Activated CD8-positive, alpha-beta memory T cell treated with anti-CD3 and anti-CD28 coated beads, Interleukin-2, amount 50 U/mL, for 24 hours (primary cell): ENCODE data around the gene MRPL49.
A peak's percentile ranks its signal among the peaks of the same experiment; 100 is the strongest.

Experiments
- DNase-seq: peaks from one replicate; pipeline ENCODE4 v3.0.0-alpha.2; 2020; ENCODE audit errors: extremely low read depth

The MRPL49 gene

GRCh38 chr11:65121865-65122696 lies at the start of gene MRPL49, which contains the start of gene FAU:
TSS of gene MRPL49 (plus strand) at chr11:65122321. CDS start at chr11:65122347, 26 bp downstream.
TSS of gene FAU (minus strand) at chr11:65122134. CDS start at chr11:65121813, 321 bp downstream.
- DNase-seq, result peak; percentile 96

GRCh38 chr11:65072631-65072966 lies 49.5 kb upstream of the MRPL49 start:
- no peak for DNase-seq

GRCh38 chr11:65077451-65077850 lies 44.7 kb upstream of the MRPL49 start:
- DNase-seq, result no peak

- peak; percentile 35 for DNase-seq
These were observed 44.0 kb upstream of the MRPL49 start for GRCh38 chr11:65078151-65078550.

GRCh38 chr11:65078786-65079342 lies 43.3 kb upstream of the MRPL49 start:
- DNase-seq, result no peak

GRCh38 chr11:65083134-65083833 lies 38.8 kb upstream of the MRPL49 start:
- no peak for DNase-seq

GRCh38 chr11:65083834-65084597 lies 38.1 kb upstream of the MRPL49 start, which contains the start of the genes CDCA5 and ZFPL1:
TSS of gene CDCA5 (minus strand) at chr11:65084040. CDS start at chr11:65083978, 62 bp downstream.
TSS of gene ZFPL1 (plus strand) at chr11:65084222. CDS start at chr11:65084699, 477 bp downstream.
- DNase-seq, result peak; percentile 93

GRCh38 chr11:65084598-65085375 lies 37.3 kb upstream of the MRPL49 start:
- DNase-seq, result no peak

GRCh38 chr11:65085446-65085845 lies 36.7 kb upstream of the MRPL49 start:
- DNase-seq, result no peak

GRCh38 chr11:65086809-65087208 lies 35.3 kb upstream of the MRPL49 start:
- no peak for DNase-seq

GRCh38 chr11:65087216-65087615 lies 34.9 kb upstream of the MRPL49 start:
- DNase-seq, result no peak

GRCh38 chr11:65087827-65088226 lies 34.3 kb upstream of the MRPL49 start:
- DNase-seq, result no peak

- no peak for DNase-seq
These were observed 32.5 kb upstream of the MRPL49 start for GRCh38 chr11:65089621-65090020.

- no peak for DNase-seq
These were observed 31.5 kb upstream of the MRPL49 start for GRCh38 chr11:65090628-65091027.

GRCh38 chr11:65095427-65095826 lies 26.7 kb upstream of the MRPL49 start:
- DNase-seq, result no peak

- DNase-seq, result peak; percentile 65
These were observed 25.9 kb upstream of the MRPL49 start, which contains the start of gene VPS51 for GRCh38 chr11:65095974-65096806. TSS of gene VPS51 (plus strand) at chr11:65096214. CDS start at chr11:65096251, 37 bp downstream.

- no peak for DNase-seq
These were observed 25.2 kb upstream of the MRPL49 start for GRCh38 chr11:65096926-65097325.

- DNase-seq, result no peak
These were observed 21.3 kb upstream of the MRPL49 start for GRCh38 chr11:65100674-65101350.
